Myocyte (in vitro differentiated cells): ENCODE data around the gene OAS3. TPM values are rescaled to one million over a fixed set of nuclear protein-coding genes. Genes with fewer than 3 reads are reported as not detected.

ENCODE experiments used
- DNase-seq: peaks from one replicate; pipeline ENCODE4 v3.0.0-alpha.2; 2012; ENCODE audit warnings: low read depth
- total RNA-seq: library from RNA; depleted of rRNA; stranded (reverse); fragments of >200 nt; gene quantifications from 2 replicates; pipeline ENCODE4 v1.2.3, GENCODE V29; 2014

OAS3 gene
- total RNA-seq, 1 donor from 2014 or later, result 7.1 TPM

GRCh38 chr12:113007166-113007565 lies 68.9 kb downstream of the OAS3 start:
- peak; percentile 88 for DNase-seq

GRCh38 chr12:113010701-113011100 lies 72.4 kb downstream of the OAS3 start:
- DNase-seq, result no peak

- no peak for DNase-seq
Measured at GRCh38 chr12:113014565-113014964, 76.3 kb downstream of the OAS3 start.

GRCh38 chr12:113016796-113017195 lies 78.5 kb downstream of the OAS3 start:
- peak; percentile 65 for DNase-seq

GRCh38 chr12:113019025-113019424 lies 80.8 kb downstream of the OAS3 start:
- DNase-seq, result peak; percentile 29

GRCh38 chr12:113021500-113021899 lies 83.2 kb downstream of the OAS3 start:
- no peak for DNase-seq

Other genes starting within 250 kb of the OAS3 start
- not detected in 2 replicates for gene RPH3A, start 146.7 kb upstream of the OAS3 start, total RNA-seq
- gene OAS1, start 31.5 kb upstream of the OAS3 start, total RNA-seq, result 10.4 and 14.0 TPM in 2 replicates
- gene OAS2, start 40.0 kb downstream of the OAS3 start, total RNA-seq, result 5.6 and 9.1 TPM in 2 replicates
- 0.13 TPM in 1 of 2 replicates, not detected in the other for gene DTX1, start 118.3 kb downstream of the OAS3 start, total RNA-seq
- gene RASAL1, start 197.3 kb downstream of the OAS3 start, total RNA-seq, result not detected in 2 replicates
- not detected in 2 replicates for gene CFAP73, start 211.2 kb downstream of the OAS3 start, total RNA-seq
- 78.5 and 80.3 TPM in 2 replicates for gene DDX54, start 247.0 kb downstream of the OAS3 start, total RNA-seq
- 43.7 and 65.3 TPM in 2 replicates for gene RITA1, start 247.2 kb downstream of the OAS3 start, total RNA-seq